ENCODE results near the gene PXDC1.
"Not testable (repeated sequence)": the region's sequence is repeated elsewhere in the genome, so short reads cannot be mapped to it uniquely, and the experiment has no call there.

Gene PXDC1

GRCh38 chr6:3762359-3762758 is 10.8 kb upstream of the PXDC1 start:
- no peak for DNase-seq (ENCODE audit: low read depth)

DNA sequence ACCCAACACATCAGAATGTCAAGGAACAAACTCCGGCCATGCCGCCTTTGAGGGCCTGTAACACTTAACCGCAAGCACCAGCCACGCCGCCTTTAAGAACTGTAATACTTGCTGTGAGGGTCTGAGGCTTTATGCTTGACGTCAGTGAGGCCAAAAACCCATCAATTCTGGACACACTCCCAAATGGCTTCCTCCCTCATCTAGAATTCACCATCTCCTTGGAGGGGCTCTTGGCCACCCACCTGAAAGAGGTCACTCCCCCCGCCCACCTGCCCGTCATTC is 10.4 kb upstream of the PXDC1 start:
- DNase-seq (ENCODE audit: low read depth): no peak

- peak; percentile 98 for DNase-seq (ENCODE audit: low read depth)
Measured at GRCh38 chr6:3759646-3760232, 8.2 kb upstream of the PXDC1 start.

DNA sequence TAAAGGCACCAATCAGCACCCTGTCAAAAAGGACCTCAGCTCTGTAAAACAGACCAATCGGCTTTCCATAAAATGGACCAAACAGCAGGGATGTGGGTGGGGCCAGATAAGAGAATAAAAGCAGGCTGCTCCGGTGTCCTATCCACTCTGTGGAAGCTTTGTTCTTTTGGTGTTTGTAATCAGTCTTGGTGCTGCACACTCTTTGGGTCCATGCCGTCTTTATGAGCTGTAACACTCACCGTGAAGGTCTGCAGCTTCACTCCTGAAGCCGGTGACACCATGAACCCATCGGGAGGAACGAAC is 7.3 kb upstream of the PXDC1 start:
- no peak for DNase-seq (ENCODE audit: low read depth)

GRCh38 chr6:3757998-3758841 is 6.7 kb upstream of the PXDC1 start:
- not testable (repeated sequence) for DNase-seq (ENCODE audit: low read depth)

GRCh38 chr6:3757241-3757641 is 5.7 kb upstream of the PXDC1 start:
- DNase-seq (ENCODE audit: low read depth): no peak

DNA sequence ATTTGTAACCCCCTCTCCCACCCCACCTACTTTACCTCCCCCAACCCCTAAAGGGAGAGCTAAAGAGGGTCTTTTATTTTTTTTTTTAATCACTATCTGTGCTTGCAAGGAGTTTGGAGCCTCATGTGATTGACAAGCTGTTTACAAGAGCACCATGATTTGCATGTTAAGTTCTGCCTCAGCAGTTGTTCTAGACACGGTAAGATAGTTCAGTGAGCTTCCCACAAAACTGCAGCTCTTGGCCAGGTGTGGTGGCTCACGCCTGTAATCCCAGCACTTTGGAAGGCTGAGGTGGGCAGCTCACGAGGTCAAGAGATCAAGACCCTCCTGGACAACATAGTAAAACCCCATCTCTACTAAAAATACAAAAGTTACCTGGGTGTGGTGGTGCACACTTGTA is 5.0 kb upstream of the PXDC1 start:
- no peak for DNase-seq (ENCODE audit: low read depth)

- no peak for DNase-seq (ENCODE audit: low read depth)
Measured at GRCh38 chr6:3755637-3756545, 4.4 kb upstream of the PXDC1 start.

DNA sequence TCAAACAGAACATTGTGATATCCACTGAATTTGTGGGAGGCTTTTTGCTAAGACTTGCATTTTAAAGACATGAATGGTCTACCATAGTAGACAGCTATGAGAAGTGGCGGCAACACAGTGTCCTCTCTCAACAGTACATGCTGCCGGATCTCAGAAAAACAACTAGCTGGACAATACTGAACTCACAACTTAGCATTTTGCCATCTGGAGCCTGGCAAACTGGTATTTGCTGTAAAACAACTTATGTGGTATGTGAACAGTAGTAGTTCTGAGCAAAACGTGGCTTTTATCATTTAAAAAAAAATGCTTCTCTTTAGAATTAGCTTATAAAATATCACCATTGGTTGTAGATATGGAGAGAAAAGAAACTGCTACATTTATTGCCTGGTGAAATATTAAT is 3.3 kb upstream of the PXDC1 start:
- DNase-seq (ENCODE audit: low read depth): no peak

DNA sequence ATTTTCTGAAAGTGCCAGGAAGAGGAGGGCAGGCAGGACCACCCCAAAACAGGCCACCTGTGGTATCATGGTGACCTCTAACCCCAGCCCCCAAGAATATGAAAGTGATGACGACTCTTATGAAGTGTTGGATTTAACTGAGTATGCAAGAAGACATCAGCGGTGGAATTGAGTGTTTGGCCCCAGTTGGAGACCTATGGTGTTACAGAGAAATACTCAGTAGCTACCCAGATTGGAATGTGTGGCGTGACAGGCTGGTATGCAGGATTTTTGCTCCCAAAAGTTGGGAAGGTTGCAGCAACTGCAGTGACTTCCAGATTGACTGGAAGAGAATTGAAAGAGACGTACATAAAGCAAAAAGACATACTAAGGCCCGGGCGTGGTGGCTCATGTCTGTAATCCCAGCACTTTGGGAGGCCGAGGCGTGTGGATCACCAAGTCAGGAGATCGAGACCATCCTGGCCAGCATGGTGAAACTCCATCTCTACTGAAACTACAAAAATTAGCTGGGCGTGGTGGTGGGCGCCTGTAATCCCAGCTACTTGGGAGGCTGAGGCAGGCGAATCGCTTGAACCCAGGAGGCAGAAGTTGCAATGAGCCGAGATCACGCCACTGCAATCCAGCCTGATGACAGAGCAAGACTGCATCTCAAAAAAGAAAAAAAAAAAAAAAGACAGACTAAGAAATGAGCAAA is 2.7 kb upstream of the PXDC1 start:
- DNase-seq (ENCODE audit: low read depth): not testable (repeated sequence)

DNA sequence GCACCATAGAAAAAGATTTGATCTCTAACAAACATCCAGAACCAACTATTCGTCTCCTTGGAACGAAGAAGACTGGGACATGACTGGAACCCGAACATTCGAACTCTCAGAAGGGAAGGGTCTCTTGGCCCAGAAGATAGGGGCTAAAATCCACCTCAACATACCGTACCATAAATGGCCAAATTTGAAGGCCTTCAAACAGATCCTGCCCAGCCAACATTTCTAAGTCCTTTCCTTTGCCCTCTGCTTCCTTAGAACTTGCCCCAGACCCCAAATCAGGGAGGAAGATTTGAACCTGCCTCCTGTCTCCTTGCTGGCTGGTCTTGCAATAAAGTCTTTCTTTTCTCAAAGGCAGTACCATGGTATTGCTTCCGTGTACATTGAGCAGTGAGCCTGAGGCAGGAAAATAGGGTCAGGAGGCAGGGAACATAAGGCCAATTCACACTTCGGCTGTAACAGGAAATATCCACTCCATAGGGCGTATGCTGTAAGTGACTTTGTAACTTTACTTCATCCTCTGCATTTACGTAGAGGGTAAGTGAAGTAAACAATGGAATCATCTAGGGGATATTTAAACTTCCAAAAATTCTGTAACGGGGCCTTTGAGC is 1.8 kb upstream of the PXDC1 start:
- DNase-seq (ENCODE audit: low read depth): no peak

- DNase-seq (ENCODE audit: low read depth): no peak
Measured at GRCh38 chr6:3752531-3753227, 1.2 kb upstream of the PXDC1 start.

- peak; percentile 95 for DNase-seq (ENCODE audit: low read depth)
Measured at GRCh38 chr6:3751730-3752530, 417 bp upstream of the PXDC1 start.

DNA sequence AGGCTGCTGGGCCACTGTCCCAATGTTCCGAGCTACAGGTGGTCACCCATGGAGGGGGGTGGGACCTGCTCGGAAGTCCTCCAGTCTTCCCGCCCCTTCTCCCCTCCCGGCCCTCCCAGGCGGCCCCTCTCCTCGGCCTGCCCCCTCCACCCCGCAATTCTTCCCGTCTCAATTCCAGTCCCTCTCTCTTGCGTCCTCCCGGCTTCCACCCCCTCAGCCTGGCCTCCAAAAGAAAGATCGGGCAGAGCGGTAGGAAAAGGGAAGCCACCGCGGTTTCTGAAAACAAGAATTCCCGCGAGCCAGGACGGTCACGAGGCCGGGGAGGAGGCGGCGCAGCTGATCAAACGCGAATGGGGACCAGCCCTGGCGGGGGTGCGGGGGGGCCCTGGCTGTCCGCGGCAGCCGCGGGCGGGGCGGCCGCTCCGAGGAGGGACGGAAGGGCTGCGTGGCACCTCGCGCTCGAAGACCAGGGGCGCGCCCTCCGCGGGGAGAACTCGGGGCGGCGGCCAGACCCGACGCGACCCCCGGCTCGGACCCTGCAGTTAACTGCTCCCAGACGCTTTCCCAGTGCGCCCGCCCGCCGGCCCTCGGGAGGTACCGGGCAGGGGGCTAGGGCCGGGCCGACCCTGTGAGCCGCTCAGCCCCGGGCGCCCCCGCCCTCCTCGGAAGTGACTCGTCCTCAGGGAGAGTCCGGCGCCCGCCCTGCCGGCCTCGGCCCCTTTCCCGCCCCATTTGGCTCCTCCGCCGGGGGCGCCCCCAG is 1.0 kb downstream of the PXDC1 start:
- peak; percentile 85 for DNase-seq (ENCODE audit: low read depth)

DNA sequence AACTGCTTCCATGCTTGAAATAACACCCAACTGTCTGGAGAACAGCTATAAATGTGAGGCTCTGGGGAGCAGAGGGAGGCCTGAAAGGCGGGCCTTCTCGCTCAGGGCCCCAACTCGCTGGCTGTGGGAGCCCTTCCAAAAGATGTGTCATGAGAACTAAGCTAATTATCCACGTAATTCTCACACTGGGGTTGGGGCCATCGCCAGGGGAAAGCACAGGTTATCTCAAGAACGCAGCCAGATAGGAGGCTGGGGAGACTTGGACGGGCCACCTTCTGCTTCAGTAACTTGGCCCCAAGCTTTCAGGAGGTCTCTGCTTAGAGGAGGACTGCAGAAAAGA is 1.6 kb downstream of the PXDC1 start:
- peak; percentile 85 for DNase-seq (ENCODE audit: low read depth)

DNA sequence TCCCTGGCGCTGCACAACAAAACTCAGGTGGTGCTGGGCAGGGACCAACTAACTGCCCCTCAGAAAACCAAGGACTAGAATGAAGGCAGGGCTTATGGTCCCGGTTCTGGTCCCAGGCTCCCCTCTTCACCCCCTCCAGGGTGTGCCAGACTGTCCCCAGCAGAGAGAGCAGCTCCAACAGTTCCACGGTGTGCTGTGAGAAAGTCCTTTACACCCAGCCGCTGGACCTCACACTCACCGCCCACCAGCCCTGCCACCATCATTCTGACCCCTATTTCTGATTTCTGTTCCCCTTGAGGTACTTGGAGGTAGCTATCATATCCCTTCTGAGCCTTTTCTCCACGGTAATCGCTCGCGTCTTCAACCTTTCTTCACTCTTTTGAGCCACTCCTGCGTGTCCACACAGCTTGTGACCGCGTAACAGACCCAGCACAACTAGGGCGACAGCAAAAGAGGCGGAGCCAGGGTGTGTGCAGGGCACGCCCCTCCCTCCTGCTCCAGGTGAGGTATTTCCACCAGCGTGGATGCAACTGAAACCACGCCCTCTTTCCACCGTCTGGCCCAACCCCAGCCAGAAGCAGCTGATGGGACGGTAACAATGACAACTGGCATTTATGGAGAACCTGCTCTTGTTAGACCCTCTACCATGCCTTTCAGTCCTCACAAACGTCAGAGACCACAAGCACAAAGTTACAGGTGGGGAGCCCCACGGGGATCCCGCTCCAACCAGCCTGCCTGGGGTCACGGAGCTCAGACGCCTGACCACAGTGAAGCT is 2.3 kb downstream of the PXDC1 start:
- DNase-seq (ENCODE audit: low read depth): no peak

DNA sequence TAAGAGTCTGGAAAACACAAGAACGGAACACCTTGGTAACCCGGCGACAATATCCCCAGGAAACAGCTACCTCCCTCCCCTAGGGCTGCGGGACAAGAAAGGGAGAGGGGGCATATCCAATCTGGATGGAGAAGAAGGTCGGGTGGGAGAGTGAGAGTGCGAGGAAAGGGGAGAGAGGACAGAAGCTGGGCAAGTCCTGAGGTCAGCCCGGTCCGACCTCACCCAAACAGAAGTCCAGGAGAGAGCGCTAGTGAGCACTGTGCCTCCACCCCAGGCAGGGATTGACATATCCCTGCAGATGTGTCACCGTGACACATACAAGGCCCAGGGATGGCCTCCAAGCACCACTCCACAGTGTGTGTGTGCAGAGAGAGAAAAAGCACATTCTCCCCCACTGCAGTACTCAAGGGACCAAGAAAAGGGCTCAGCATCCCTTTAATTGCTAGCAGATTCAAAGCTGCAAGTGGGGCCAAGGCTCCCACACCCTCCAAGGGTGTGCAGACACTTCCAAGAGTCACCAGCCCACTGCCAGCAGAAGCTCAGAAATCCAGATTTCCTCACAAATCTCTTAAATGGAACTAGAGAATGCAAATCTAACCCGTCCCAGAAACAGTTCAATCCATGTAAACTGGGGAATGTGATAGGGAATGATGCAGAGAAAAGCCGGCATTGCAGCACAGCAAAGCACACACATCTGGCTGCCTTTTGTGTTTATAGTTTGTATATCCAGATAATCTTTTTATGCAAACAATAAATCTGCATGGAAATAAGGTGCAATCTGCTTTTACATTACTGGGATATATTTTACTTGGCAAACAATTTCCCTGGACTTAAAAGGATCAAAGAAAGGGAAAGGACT is 3.1 kb downstream of the PXDC1 start:
- peak; percentile 79 for DNase-seq (ENCODE audit: low read depth)

DNA sequence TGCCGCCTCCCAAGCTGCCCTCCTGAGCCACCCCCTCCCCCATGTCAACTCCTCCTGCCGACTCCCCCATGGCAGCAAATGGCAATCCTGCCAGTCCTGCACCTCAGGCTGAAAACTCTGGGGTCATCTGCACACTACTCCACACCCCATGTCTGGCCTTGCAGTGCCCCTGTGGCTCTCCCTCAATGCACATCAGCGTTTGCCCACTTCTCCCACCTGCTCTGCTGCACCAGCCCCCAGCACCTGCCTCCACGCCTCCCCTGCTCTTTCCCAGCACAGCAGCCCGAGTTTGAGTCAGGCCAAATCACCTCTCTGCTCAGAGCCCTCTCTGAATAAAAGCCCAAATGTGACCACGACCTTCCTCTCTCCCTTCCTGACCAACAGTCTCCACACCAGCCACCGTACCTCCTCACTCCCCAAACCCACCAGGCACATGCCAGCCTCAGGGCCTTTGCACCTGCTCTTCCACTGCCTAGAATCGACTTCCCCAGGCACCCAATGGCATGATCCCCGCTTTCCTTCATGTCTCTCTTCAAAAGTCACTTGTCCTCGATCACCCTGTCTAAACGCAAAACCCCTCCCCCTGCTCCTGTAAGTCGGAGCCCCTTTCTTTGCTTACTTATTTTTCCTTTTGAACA is 4.3 kb downstream of the PXDC1 start:
- DNase-seq (ENCODE audit: low read depth): no peak

All from iris pigment epithelial cell (primary cell).